Psoas muscle (tissue), 8 donors: Measurements from ENCODE around the gene MRPL43. TPM values are rescaled to one million over a fixed set of nuclear protein-coding genes. Genes with fewer than 3 reads are reported as not detected.

Experiments
- ATAC-seq, 4 donors: fragments of 200-7000 bp; cut with Tn5 transposase; one replicate each; pipeline ENCODE4 v1.9.1; 2020; ENCODE audit warnings: moderate library complexity in 3 of 4, mild to moderate bottlenecking in 2 of 4
- DNase-seq, 2 donors: peaks; one replicate each; pipeline ENCODE4 v3.0.0-alpha.2; 2020
- H3K27ac ChIP-seq: fragments of 200-600 bp; one replicate; pipeline ENCODE4 v1.8.0; 2022
- H3K27me3 ChIP-seq, 3 donors: fragments of 200-600 bp in 1 of 3; one replicate each; pipeline versions ENCODE4 v1.6.1 to v1.8.0; 2013 to 2022; ENCODE audit warnings: low read length in 2 of 3, mild to moderate bottlenecking in 2 of 3, moderate library complexity in 1 of 3; ENCODE audit not compliant: insufficient read depth in 3 of 3
- H3K36me3 ChIP-seq, 2 donors: fragments of 200-600 bp in 1 of 2; one replicate each; pipeline versions ENCODE4 v1.6.1 to v1.8.0; 2013 to 2022; ENCODE audit warnings: low read depth in 1 of 2, mild to moderate bottlenecking in 1 of 2, moderate library complexity in 1 of 2; ENCODE audit not compliant: insufficient read depth in 1 of 2
- H3K4me1 ChIP-seq: fragments of 200-600 bp; one replicate; pipeline ENCODE4 v1.8.0; 2022
- H3K4me3 ChIP-seq: fragments of 200-600 bp; one replicate; pipeline ENCODE4 v1.8.0; 2022; ENCODE audit warnings: mild to moderate bottlenecking
- H3K9me3 ChIP-seq: fragments of 200-600 bp; one replicate; pipeline ENCODE4 v1.8.0; 2022
- WGBS, 3 donors: extraction: QIAGEN DNeasy Blood & Tissue Kit; methylation state at CpG; one replicate each; pipeline versions ENCODE4 v1.1.6 to v1.1.7; 2013; 5-methylcytosine and 5-hydroxymethylcytosine counted together
- intact Hi-C, 2 donors: fragments of 100-400 bp; cut with DNase I; formaldehyde crosslinking; loops; one replicate each; pipeline versions ENCODE4 v1.11.0 to v1.14.2; 2022
- polyA plus RNA-seq, 3 donors: library from polyadenylated mRNA; stranded (reverse); fragments of 200-250 nt; gene quantifications; one replicate each; pipeline ENCODE4 v1.2.3, GENCODE V29; 2013
- total RNA-seq, 4 donors: library from RNA; stranded (reverse); fragmentation: NEBNext Ultra II Directional in 2 of 4; extraction: Animal tissue kit (Norgen Biotek cat#: 25700) in 2 of 4; gene quantifications; one replicate each; pipeline versions ENCODE4 v1.2.1 to v1.2.4, GENCODE V29; 2021 to 2023
- TF ChIP-seq, protein P1 (sequence below): fragments of 200-600 bp; IDR thresholded peaks from one replicate; pipeline ENCODE4 v1.8.0; 2022; ENCODE audit warnings: antibody characterized with exemption
- donor health status: healthy with polysubstance abuse.
- donor health status: DM: no; HTN: no; CAD: no; lungs with moderate emphysema.
- donor health status: Bipolar disorder and iron deficiency.
- donor health status: healthy.
- donor health status: DM: yes; HTN: yes; CAD: no.
- donor health status: DM: no; HTN: no; CAD: no.
- donor health status: DM: no; HTN: no; CAD: no.
- donor health status: DM: yes; HTN: yes; CAD: no.

MRPL43 gene
- total and polyA plus RNA-seq, 7 donors = 56.6 to 159 (median 90.1) TPM

DNA sequence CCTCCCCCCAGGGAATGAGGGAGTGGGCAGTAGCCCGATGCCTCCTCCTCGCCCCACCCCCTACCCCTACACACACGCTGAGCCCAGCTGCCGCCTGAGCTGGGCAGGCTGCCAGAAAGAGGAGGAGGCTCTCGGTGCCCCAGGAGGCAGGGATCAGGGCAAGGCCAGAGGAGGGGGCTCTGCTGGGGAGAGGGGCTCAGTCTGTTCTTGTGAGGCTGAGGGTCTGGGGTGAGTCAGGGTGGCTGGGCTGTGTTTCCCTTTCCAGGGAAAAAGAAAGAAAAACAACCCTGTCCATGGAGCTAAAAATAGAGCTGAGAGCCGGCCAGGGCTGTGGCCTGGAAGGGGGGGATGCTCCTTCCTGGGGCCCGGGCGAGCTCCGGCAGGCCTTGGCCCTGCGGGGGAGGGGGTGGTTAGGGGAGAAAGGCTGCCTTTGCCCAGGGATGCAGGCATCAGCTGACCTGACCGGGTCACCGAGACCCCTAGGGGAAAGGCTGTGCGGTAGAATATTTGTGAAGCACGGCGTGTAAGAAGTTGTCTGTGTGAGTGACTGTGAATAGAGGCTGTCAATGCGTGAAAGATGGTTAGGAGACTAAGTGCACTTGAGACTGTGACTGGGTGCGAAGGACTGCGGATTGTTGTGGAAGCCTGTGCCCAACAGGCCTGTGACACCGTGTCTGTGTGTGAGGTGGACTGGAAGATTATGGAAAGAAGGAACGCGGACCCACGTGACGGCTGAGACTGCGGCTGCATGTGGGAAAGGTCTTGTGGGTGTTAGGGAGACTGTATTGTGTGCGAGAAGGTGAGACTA is 11.1 kb upstream of the MRPL43 start:
- Histone ChIP-seq H3K27ac (peak overlapping the region; percentile 100), H3K4me3 (peak overlapping the region; percentile 93), H3K27me3 (no peaks in the 10 kb centered on the region), H3K36me3 (peaks cover 6 to 24% of the 10 kb centered on the region in 2 donors), H3K4me1 (peaks cover 34% of the 10 kb centered on the region), H3K9me3 (no peaks in the 10 kb centered on the region)
- intact Hi-C loops = no loop called here
- peak; percentile 88 to 92 for DNase-seq
- peak; percentile 63 to 72 (median 66) for ATAC-seq
- TF ChIP-seq, protein P1, sequence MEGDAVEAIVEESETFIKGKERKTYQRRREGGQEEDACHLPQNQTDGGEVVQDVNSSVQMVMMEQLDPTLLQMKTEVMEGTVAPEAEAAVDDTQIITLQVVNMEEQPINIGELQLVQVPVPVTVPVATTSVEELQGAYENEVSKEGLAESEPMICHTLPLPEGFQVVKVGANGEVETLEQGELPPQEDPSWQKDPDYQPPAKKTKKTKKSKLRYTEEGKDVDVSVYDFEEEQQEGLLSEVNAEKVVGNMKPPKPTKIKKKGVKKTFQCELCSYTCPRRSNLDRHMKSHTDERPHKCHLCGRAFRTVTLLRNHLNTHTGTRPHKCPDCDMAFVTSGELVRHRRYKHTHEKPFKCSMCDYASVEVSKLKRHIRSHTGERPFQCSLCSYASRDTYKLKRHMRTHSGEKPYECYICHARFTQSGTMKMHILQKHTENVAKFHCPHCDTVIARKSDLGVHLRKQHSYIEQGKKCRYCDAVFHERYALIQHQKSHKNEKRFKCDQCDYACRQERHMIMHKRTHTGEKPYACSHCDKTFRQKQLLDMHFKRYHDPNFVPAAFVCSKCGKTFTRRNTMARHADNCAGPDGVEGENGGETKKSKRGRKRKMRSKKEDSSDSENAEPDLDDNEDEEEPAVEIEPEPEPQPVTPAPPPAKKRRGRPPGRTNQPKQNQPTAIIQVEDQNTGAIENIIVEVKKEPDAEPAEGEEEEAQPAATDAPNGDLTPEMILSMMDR = no peak
- WGBS, 3 donors = 0 to 1% (median 1%) methylated on average over 23 to 25 of the region's 25 CpGs

DNA sequence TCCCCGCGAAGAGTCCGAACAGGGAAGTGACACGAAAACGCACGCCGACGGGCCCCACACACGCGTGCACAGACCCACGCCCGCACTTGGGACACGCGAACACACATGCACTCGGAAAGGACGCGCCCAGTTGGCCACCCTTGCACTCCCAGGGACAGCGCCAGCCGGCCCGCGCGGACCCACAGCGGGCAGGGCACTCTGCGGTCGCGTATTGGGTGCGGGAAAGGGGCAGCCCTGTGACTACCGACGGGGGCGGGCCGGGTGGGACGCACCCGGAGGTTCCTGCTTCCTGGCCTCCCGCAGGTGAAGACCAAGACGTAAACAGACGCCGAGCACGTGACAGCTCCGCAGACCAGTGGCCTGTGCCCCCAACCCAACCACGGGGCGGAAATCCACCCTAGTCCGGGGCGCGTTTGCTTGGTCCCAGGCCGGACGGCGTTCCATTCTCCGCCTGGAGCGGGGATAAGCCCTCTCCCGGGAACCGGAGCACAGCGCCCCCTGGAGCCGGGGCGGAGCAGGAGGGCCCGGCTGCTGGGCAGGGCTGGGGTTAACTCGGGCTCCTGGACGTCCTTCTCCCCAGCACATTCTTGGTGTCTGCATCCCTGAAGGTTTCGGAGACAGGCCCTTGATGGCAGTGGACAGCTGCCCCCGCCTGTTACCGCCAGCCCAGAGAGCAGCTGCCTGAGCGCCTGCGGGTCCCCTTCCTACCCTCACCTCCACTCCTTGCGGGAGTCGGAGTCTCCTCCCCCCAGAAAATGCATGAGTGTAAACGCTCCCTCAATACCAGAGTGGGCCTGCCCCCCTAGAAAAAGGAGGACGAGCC is 10.3 kb upstream of the MRPL43 start:
- ATAC-seq (peak; percentile 65 to 77 (median 72)), DNase-seq (peak; percentile 84 to 92)
- intact Hi-C loops = no loop called here
- Histone ChIP-seq H3K36me3 (peaks cover 6 to 24% of the 10 kb centered on the region in 2 donors), H3K4me1 (peaks cover 26% of the 10 kb centered on the region), H3K9me3 (no peaks in the 10 kb centered on the region), H3K27me3 (no peaks in the 10 kb centered on the region), H3K4me3 (peak overlapping the region; percentile 93), H3K27ac (peak overlapping the region; percentile 100)
- TF ChIP-seq, protein P1 = peak; percentile 84
- WGBS, 3 donors = 0% methylated on average over 64 to 66 of the region's 66 CpGs

DNA sequence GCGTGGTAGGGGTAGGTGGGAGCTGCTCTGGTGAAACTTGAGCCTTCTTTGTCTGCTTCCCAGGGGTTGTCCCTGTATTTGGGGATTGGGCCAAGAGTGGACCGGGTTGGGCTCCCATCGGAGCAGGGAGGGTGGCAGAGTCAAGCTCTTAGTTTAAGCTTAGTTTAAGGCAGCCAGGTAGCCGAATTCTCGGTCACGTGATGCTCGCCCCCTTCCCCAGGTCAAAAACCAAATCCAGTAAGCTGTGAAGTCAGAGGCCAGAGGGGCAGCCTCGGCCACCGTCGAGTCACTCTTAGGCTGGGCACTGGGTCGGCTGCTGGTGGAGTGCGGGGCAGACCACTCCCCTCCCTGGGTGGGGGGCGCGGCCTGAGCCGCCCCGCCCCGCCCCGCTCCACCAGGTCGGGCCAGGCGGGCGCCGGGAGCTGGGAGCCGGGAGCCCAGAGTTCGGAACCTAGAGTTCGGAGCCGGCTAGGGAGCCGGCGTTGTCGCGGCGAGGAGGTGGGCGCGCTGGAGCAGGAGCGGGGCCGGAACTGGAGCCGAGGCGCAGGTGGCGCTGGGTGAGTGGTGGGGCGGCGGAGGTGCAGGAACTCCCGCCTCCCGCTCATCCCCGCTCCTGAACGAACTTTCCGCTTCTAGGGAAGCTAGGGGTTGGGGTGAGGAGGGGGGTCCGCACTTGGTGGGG is 9.5 kb upstream of the MRPL43 start:
- no peak for DNase-seq
- Histone ChIP-seq H3K36me3 (peaks cover 6 to 28% of the 10 kb centered on the region in 2 donors), H3K27me3 (no peaks in the 10 kb centered on the region), H3K9me3 (no peaks in the 10 kb centered on the region), H3K4me3 (peak overlapping the region; percentile 93), H3K4me1 (peaks cover 19% of the 10 kb centered on the region), H3K27ac (peak overlapping the region; percentile 100)
- TF ChIP-seq, protein P1 = no peak
- ATAC-seq = no peak
- 5 to 8% (median 6%) methylated on average over 41 to 46 of the region's 46 CpGs for WGBS, 3 donors
- intact Hi-C loops = no loop called here

DNA sequence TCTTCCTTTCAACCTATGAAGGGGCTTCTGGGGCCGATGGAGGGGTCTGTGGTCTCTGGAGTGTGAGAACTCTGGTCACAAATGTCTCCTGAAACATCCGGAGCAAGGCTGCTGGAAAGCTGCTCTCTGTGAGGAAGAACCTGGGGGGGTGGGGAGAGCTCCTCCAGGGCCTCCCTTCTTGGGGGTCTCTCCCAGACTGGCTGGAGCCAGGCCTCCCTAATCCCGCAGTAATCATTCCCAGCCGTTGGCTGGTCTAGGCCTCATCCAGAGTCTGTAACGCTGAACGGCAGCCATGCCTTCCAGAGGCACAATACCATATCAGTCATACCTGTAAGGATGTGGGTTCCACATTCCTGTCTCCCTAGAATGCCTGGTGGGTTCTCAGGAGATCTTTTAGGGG is 7.9 kb upstream of the MRPL43 start:
- TF ChIP-seq, protein P1 = no peak
- ATAC-seq = no peak
- WGBS, 3 donors = 46 to 63% (median 46%) methylated on average over 6 of the region's 6 CpGs
- H3K4me3 ChIP-seq = no peak overlapping the region
- intact Hi-C loops = loop anchor here (1.0 to 2.0 kb wide), 2 partner anchors 19 to 20 kb away; no protein-coding TSS in a partner anchor
- H3K27ac ChIP-seq = no peak overlapping the region
- H3K4me1 ChIP-seq = peaks cover 8% of the 10 kb centered on the region
- no peak for DNase-seq
- H3K9me3 ChIP-seq = no peaks in the 10 kb centered on the region
- H3K27me3 ChIP-seq = no peaks in the 10 kb centered on the region
- peaks cover 6 to 44% of the 10 kb centered on the region in 2 donors for H3K36me3 ChIP-seq
